K562 (cell line): ENCODE measurements around the gene LRRK1.

ENCODE experiments used
- EZH2 ChIP-seq: IDR thresholded peaks from 2 replicates; pipeline ENCODE4 v1.6.1; 2012; ENCODE audit warnings: low read depth, mild to moderate bottlenecking, inconsistent platforms, low read length, borderline replicate concordance
- PRDM10 ChIP-seq: fragments of 450-650 bp; IDR thresholded peaks from 2 replicates; pipeline ENCODE4 v1.6.1; 2018; ENCODE audit not compliant: partially characterized antibody
- TFE3 ChIP-seq: fragments of 450-650 bp; formaldehyde crosslinking; IDR thresholded peaks from 2 replicates; pipeline ENCODE4 v1.4.0; 2020; ENCODE audit warnings: mild to moderate bottlenecking, mixed read lengths
- XRCC5 ChIP-seq: fragments of 200-400 bp; formaldehyde crosslinking; IDR thresholded peaks from 2 replicates; pipeline ENCODE4 v1.6.1; 2017; ENCODE audit warnings: low read depth, mild to moderate bottlenecking, low read length
- ZNF23 ChIP-seq: fragments of 250-450 bp; sonication (Bioruptor Pico); IDR thresholded peaks from 2 replicates; pipeline ENCODE4 v1.4.0; 2020; ENCODE audit warnings: mild to moderate bottlenecking
- TF ChIP-seq, protein P1 (sequence below), 3 experiments: IDR thresholded peaks in 2 of 3; conservative IDR thresholded peaks in 1 of 3; 2 replicates each; pipeline ENCODE4 v1.5.1; 2011 to 2012; ENCODE audit warnings: low read length in 3 of 3, mild to moderate bottlenecking in 3 of 3, control low read depth in 2 of 3, improper control_type of control experiment in 1 of 3, inconsistent platforms in 1 of 3, low read depth in 1 of 3, mixed read lengths in 1 of 3, moderate library complexity in 1 of 3; ENCODE audit not compliant: insufficient read depth in 2 of 3

- TF ChIP-seq ZNF23 (CRISPR knock-in tag) (peak; percentile 93), XRCC5 (no peak), TFE3 (CRISPR knock-in tag) (no peak), EZH2 (no peak), PRDM10 (no peak)
- TF ChIP-seq, protein P1, sequence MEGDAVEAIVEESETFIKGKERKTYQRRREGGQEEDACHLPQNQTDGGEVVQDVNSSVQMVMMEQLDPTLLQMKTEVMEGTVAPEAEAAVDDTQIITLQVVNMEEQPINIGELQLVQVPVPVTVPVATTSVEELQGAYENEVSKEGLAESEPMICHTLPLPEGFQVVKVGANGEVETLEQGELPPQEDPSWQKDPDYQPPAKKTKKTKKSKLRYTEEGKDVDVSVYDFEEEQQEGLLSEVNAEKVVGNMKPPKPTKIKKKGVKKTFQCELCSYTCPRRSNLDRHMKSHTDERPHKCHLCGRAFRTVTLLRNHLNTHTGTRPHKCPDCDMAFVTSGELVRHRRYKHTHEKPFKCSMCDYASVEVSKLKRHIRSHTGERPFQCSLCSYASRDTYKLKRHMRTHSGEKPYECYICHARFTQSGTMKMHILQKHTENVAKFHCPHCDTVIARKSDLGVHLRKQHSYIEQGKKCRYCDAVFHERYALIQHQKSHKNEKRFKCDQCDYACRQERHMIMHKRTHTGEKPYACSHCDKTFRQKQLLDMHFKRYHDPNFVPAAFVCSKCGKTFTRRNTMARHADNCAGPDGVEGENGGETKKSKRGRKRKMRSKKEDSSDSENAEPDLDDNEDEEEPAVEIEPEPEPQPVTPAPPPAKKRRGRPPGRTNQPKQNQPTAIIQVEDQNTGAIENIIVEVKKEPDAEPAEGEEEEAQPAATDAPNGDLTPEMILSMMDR (IDR thresholded peaks at IDR 0.05 in 2 of 3, conservative IDR thresholded peaks at IDR 0.05 in 1 of 3; ENCODE audit: insufficient read depth in 2 of 3, low read depth in 1 of 3, low read length in 3 of 3) = no peak
Observed at GRCh38 chr15:101103598-101103997, 184.4 kb downstream of the LRRK1 start.
